Liver (tissue), 9 donors: ENCODE results near the gene SLC22A15. TPM values are rescaled to one million over a fixed set of nuclear protein-coding genes. Genes with fewer than 3 reads are reported as not detected.

Experiments
- DNase-seq: peaks from one replicate; pipeline ENCODE4 v3.0.0-alpha.2; 2017; ENCODE audit warnings: low spot score
- H3K27ac ChIP-seq, 2 donors: one replicate each; pipeline ENCODE4 v1.7.0; 2013; ENCODE audit warnings: inconsistent platforms in 2 of 2, low read length in 2 of 2, control low read depth in 1 of 2, low read depth in 1 of 2, mild to moderate bottlenecking in 1 of 2
- H3K27me3 ChIP-seq, 4 donors: one replicate each; pipeline versions ENCODE4 v1.6.1 to v1.7.0; 2013; ENCODE audit warnings: low read length in 3 of 4, inconsistent platforms in 1 of 4, mild to moderate bottlenecking in 1 of 4, moderate library complexity in 1 of 4; ENCODE audit not compliant: control insufficient read depth in 4 of 4, insufficient read depth in 4 of 4
- H3K36me3 ChIP-seq, 4 donors: one replicate each; pipeline versions ENCODE4 v1.6.1 to v1.7.0; 2013; ENCODE audit warnings: low read length in 3 of 4, mild to moderate bottlenecking in 3 of 4, low read depth in 1 of 4, moderate library complexity in 1 of 4; ENCODE audit not compliant: control insufficient read depth in 4 of 4, insufficient read depth in 3 of 4
- H3K4me1 ChIP-seq, 4 donors: one replicate each; pipeline versions ENCODE4 v1.6.1 to v1.7.0; 2013; ENCODE audit warnings: low read length in 3 of 4, mild to moderate bottlenecking in 3 of 4, moderate library complexity in 1 of 4; ENCODE audit not compliant: control insufficient read depth in 4 of 4, insufficient read depth in 4 of 4
- H3K4me3 ChIP-seq, 3 donors: one replicate each; pipeline versions ENCODE4 v1.6.1 to v1.7.0; 2013; ENCODE audit warnings: low read length in 3 of 3, control low read depth in 1 of 3, low read depth in 1 of 3, mild to moderate bottlenecking in 1 of 3
- H3K9ac ChIP-seq, 2 donors: one replicate each; pipeline ENCODE4 v1.7.0; 2013; ENCODE audit warnings: low read length in 2 of 2, mild to moderate bottlenecking in 2 of 2, moderate library complexity in 2 of 2, control low read depth in 1 of 2, low read depth in 1 of 2
- H3K9me3 ChIP-seq, 4 donors: one replicate each; pipeline versions ENCODE4 v1.6.1 to v1.7.0; 2013; ENCODE audit warnings: low read length in 3 of 4; ENCODE audit not compliant: control insufficient read depth in 4 of 4
- ATF3 ChIP-seq: IDR thresholded peaks from 2 replicates; pipeline ENCODE4 v1.6.1; 2016; ENCODE audit warnings: antibody characterized with exemption
- CTCF ChIP-seq: fragments of 150-350 bp; IDR thresholded peaks from 2 replicates; pipeline ENCODE4 v1.5.1; 2017; ENCODE audit warnings: improper control_type of control experiment, low read depth, low read length; ENCODE audit not compliant: missing input control
- EGR1 ChIP-seq, 2 donors: IDR thresholded peaks; 2 replicates each; pipeline ENCODE4 v1.6.1; 2016 to 2018; ENCODE audit warnings: antibody characterized with exemption in 2 of 2, low read depth in 2 of 2
- FOXA1 ChIP-seq: IDR thresholded peaks from 2 replicates; pipeline ENCODE4 v1.6.1; 2016; ENCODE audit warnings: antibody characterized with exemption
- FOXA2 ChIP-seq: IDR thresholded peaks from 2 replicates; pipeline ENCODE4 v1.6.1; 2016; ENCODE audit warnings: antibody characterized with exemption
- GABPA ChIP-seq, 2 donors: IDR thresholded peaks in 1 of 2; conservative IDR thresholded peaks in 1 of 2; 2 replicates each; pipeline ENCODE4 v1.6.1; 2016; ENCODE audit warnings: antibody characterized with exemption in 2 of 2, mild to moderate bottlenecking in 1 of 2, moderate library complexity in 1 of 2
- HNF4A ChIP-seq, 2 donors: conservative IDR thresholded peaks; 2 replicates each; pipeline ENCODE4 v1.6.1; 2016; ENCODE audit warnings: antibody characterized with exemption in 2 of 2, mild to moderate bottlenecking in 2 of 2
- HNF4G ChIP-seq: IDR thresholded peaks from 2 replicates; pipeline ENCODE4 v1.6.1; 2016; ENCODE audit warnings: antibody characterized with exemption
- JUND ChIP-seq, 2 donors: IDR thresholded peaks; 2 replicates each; pipeline ENCODE4 v1.6.1; 2016; ENCODE audit warnings: antibody characterized with exemption in 2 of 2
- MAX ChIP-seq: IDR thresholded peaks from 2 replicates; pipeline ENCODE4 v1.6.1; 2016; ENCODE audit warnings: antibody characterized with exemption
- NR2F2 ChIP-seq: IDR thresholded peaks from 2 replicates; pipeline ENCODE4 v1.6.1; 2016; ENCODE audit warnings: antibody characterized with exemption
- RAD21 ChIP-seq, 2 donors: IDR thresholded peaks; 2 replicates each; pipeline ENCODE4 v1.6.1; 2016; ENCODE audit warnings: antibody characterized with exemption in 2 of 2, mild to moderate bottlenecking in 2 of 2
- REST ChIP-seq: IDR thresholded peaks from 2 replicates; pipeline ENCODE4 v1.6.1; 2016; ENCODE audit warnings: antibody characterized with exemption, mild to moderate bottlenecking
- RXRA ChIP-seq, 2 donors: IDR thresholded peaks; 2 replicates each; pipeline ENCODE4 v1.6.1; 2017 to 2018; ENCODE audit warnings: antibody characterized with exemption in 2 of 2, mild to moderate bottlenecking in 1 of 2
- SP1 ChIP-seq: IDR thresholded peaks from 2 replicates; pipeline ENCODE4 v1.6.1; 2018; ENCODE audit warnings: antibody characterized with exemption, mild to moderate bottlenecking
- TAF1 ChIP-seq: conservative IDR thresholded peaks from 2 replicates; pipeline ENCODE4 v1.6.1; 2016; ENCODE audit warnings: antibody characterized with exemption, mild to moderate bottlenecking
- YY1 ChIP-seq: IDR thresholded peaks from 2 replicates; pipeline ENCODE4 v1.6.1; 2016; ENCODE audit warnings: antibody characterized with exemption, mild to moderate bottlenecking
- ZBTB33 ChIP-seq: IDR thresholded peaks from 2 replicates; pipeline ENCODE4 v1.6.1; 2016; ENCODE audit warnings: antibody characterized with exemption
- WGBS: extraction: QIAGEN DNeasy Blood & Tissue Kit; methylation state at CpG from one replicate; pipeline ENCODE4 v1.1.7; 2013; 5-methylcytosine and 5-hydroxymethylcytosine counted together
- polyA plus RNA-seq, 2 donors: library from polyadenylated mRNA; stranded (reverse) in 1 of 2; unstranded in 1 of 2; fragments of 200-250 nt in 1 of 2; fragments of >200 nt in 1 of 2; fragmentation: Nextera tagmentation in 1 of 2; extraction: Ambion mirVana in 1 of 2; gene quantifications; one replicate each; pipeline versions ENCODE4 v1.2.1 to v1.2.3, GENCODE V29; 2013 to 2015
- total RNA-seq, 2 donors: library from RNA; depleted of rRNA; stranded (reverse); fragments of >200 nt; gene quantifications; one replicate each; pipeline ENCODE4 v1.2.3, GENCODE V29; 2014
- donor health status: healthy.
- donor health status: healthy.
- donor health status: healthy.
- donor health status: healthy.
- donor health status: healthy.

SLC22A15 gene
- total and polyA plus RNA-seq, 4 donors: 0.12 to 3.6 (median 0.83) TPM

GRCh38 chr1:115976921-115977498 is 697 bp downstream of the SLC22A15 start (continued):
- TF ChIP-seq RXRA (IDR thresholded peaks at IDR 0.05): no peak
- TF ChIP-seq GABPA (IDR thresholded peaks at IDR 0.05 in 1 of 2, conservative IDR thresholded peaks at IDR 0.05 in 1 of 2): no peak
- TF ChIP-seq ATF3: no peak
- TF ChIP-seq FOXA2: no peak
- TF ChIP-seq REST: no peak

- Histone ChIP-seq H3K9me3 (peaks cover 0 to 4% (median 0%) of the 10 kb centered on the region in 4 donors), H3K27me3 (peaks cover 0 to 3% (median 2%) of the 10 kb centered on the region in 4 donors), H3K4me3 (no peak overlapping the region), H3K9ac (no peak overlapping the region), H3K4me1 (peaks cover 0 to 8% (median 6%) of the 10 kb centered on the region in 4 donors), H3K36me3 (no peaks in the 10 kb centered on the region), H3K27ac (no peak overlapping the region)
- 36% methylated on average over 9 of the region's 9 CpGs for WGBS
- DNase-seq: no peak
- TF ChIP-seq JUND (IDR thresholded peaks at IDR 0.05) (peak; percentile 41 to 66), FOXA2 (no peak), ATF3 (peak; percentile 92), YY1 (peak; percentile 66), HNF4G (no peak), FOXA1 (no peak), GABPA (IDR thresholded peaks at IDR 0.05 in 1 of 2, conservative IDR thresholded peaks at IDR 0.05 in 1 of 2) (peak in 1 of 2 donors; percentile 19), RXRA (IDR thresholded peaks at IDR 0.05) (peak; percentile 53 to 65), ZBTB33 (no peak), MAX (peak; percentile 45), CTCF (no peak), TAF1 (no peak), REST (no peak), HNF4A (conservative IDR thresholded peaks at IDR 0.05) (peak; percentile 54 to 65), RAD21 (IDR thresholded peaks at IDR 0.05) (peak in 1 of 2 donors; percentile 34), NR2F2 (no peak), SP1 (peak; percentile 45), EGR1 (IDR thresholded peaks at IDR 0.05; ENCODE audit: low read depth in 2 of 2) (no peak)
These were observed 1.4 kb downstream of the SLC22A15 start for GRCh38 chr1:115977499-115978258.
